Activated T-cell treated with anti-CD3 and anti-CD28 coated beads for 48 hours (primary cell): ENCODE data around the gene SDR39U1.

Source experiments
- DNase-seq: peaks from one replicate; pipeline ENCODE4 v3.0.0-alpha.2; 2020; ENCODE audit warnings: low read depth

Gene SDR39U1

GRCh38 chr14:24409192-24409591 is 33.4 kb downstream of the SDR39U1 start:
- DNase-seq, result no peak

- DNase-seq, result no peak
Observed at GRCh38 chr14:24408764-24409163, 33.8 kb downstream of the SDR39U1 start.

DNA sequence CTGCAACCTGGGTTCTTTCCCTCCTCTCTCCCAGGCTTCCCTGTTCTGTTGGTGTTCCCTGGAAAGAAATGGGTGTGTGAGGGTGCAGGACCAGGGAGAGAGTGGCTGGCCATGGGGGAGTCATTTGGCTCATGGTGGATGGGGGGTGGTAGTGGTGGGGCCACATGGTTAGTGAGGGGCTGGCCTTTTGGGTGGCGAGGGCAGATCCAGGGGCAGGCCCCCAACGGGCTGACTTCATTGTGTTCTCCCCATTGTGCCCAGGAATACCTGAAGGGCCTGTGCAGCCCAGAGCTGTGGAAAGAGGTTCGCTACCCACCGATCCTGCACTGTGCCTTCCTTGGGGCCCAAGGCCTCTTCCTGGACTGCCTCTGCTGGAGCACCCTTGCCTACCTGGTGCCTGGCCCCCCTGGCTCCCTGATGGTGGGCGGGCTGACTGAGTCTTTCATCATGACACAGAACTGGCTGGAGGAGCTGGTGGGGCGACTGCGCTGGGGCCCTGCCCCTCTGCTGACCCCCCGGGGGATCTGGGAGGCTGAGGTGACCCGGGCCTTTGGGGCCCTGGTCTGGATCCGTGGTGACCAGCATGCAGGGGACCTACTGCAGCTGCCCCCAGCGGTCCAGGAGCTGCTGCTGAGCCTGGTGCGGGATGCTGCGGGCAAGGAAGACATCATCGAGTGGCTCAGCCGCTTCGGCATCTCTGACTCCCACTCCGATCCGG is 34.8 kb downstream of the SDR39U1 start:
- no peak for DNase-seq

DNA sequence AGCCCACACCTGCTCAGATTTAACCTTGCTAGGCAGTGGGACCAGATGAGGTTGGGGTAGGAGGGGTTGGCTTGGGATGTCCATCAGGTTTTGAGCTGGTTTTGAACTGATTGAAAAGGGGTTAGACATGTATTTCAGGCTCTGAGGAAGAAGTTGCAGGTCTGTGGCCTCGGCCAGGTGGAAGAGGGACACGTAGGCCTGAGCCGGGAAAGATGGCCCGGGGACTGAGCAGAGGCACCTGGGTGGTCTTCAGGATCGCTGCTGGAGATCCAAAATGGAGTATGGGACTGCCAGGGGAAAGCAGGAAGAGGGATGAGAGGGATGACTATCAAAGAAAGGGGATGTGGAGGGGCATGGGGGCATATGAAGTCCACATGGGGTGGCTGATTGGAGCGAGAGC is 36.2 kb downstream of the SDR39U1 start:
- DNase-seq, result no peak

DNA sequence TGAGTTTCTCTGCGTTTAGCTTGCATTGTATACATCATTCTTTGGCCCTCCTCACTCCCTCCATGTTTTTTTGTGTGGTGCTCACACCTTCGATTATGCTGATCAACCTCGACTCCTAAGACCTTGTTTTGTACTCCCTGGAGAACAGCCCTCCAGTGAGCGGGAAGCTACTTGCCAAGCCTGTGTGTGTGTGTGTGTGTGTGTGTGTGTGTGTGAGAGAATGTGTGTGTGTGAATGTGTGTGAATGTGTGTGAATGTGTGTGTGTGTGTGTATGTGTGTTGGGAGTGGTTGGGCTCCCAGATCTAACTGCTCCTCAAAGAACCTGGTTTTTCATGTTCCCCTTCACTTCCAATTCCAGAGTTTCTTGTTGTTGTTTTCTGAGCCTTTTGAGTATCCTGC is 37.8 kb downstream of the SDR39U1 start:
- no peak for DNase-seq

DNA sequence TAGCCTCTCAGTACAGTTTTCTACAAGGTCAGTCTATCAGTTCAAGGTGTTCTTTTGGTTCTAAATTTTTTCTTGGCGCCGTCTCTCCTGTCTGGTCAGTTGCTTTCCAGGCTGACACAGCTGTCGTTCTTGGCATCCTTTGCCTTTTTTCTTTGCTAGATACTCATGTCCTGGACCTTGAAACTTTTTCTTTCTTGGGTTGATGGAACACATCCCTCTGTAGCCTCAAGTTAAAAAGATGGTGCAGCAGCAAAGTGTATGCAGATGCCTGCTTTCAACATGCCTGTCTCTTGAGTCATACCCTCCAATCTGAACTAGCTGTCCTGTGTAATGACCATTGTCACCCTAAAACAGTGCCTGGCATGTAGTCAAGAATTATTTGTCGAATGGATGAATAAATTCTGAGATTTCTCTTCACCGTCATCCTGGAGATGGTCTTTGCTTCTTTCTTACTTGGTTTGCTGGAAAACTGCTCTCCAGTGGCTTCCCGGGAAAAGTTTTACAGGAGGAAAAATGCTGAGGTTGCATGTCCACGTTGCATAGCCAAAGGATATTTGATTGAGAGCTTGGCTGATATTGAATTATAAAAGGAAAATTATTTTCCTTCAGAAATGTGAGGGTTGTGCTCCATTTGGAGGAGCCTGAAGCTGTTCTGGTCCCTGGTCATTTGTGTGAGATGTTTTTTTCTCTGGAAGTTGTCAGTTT is 39.1 kb downstream of the SDR39U1 start:
- DNase-seq, result no peak

DNA sequence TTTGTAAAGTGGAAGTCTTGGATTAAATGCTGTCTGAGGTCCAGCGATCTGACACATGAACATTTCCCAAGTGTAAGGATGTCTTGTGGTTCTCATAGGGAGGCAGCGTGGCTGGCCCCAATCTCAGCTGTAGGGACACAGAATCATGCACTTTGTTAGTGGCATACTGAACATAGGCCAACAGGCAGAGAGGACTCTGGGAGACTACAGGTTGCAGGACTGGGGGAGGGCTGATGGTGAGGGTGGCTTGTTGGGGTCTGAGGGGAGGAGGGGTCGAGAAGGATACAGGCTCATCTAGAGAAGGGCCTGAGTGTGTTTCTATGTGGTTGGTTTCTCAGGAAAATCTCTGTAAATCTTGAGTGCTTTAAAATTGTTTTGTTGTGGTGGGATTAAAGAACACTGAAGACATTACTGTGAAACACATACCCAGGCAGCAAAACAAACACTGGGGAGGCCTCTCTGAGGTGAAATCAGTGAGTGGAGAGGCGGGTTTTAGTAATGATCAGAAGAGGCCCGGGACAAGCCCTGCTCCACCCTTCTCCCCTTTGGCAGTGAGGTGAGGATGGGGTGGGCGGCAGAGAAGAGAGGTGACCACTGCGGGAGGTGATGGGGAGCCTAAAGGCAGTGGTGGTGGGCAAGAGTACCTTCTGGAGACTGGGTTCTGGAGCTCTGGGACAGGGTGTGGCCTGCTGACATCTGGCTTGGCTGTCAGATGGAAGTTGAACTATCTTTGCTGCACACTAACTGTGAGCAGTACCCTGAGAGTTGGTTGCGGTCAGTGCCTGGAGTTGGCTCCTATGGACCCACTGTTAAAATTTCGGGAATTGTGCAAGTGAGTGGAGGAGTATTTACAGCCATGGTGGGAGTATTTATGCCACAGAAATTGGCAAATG is 40.5 kb downstream of the SDR39U1 start:
- no peak for DNase-seq

- no peak for DNase-seq
Observed at GRCh38 chr14:24399999-24400718, 42.4 kb downstream of the SDR39U1 start.

DNA sequence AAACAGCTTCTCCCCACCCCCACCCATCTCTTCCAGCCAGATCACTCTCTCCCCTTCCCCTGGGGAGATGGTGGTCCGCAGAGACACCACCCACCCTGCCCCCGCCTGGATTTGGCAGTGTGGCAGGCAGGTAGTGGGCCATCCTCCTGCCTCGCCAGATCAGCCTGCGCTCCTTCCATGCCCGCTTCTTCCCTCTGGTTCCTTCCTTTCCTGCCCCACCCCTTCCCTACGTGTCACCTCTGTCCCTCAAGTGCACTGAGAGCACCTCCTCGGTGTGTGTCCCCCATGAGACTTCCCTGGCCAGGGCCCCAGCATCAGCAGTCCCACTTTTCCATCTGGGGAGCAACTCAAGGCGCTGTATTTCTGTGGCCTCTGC is 43.1 kb downstream of the SDR39U1 start:
- DNase-seq, result no peak

DNA sequence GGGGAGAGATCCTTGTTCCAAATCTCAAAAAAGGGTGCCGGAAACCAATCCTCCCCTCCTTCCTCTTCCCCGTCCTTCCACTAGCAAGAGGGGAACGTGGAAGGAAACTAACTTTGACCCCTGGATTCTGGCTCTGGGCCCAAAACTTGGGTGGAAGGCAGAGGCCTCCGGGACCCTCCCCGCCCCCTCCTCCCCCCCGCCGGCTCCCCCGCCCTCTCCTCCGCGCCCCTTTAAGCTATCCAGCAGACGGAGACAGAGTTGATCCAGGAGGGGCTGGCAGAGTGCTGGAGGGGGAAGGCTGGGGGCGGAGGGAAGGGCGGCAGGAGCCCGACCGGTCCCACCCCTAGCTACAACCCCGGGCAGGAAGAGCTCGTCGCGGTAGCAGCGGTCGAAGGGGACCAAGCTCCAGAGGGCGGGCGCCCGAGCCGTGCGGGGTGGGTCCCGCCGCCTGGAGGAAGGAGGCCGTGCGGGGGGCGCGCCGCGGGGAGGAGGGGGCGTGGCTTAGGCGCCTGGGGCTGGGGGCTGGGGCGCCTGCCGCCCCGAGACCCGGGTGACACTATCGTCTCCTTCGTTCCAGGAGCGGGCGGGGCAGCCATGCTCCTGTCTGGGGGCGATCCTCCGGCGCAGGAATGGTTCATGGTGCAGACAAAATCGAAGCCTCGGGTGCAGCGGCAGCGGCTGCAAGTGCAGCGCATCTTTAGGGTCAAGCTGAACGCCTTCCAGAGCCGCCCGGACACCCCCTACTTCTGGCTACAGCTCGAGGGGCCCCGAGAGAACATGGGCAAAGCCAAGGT is 43.7 kb downstream of the SDR39U1 start, which contains the start of gene NYNRIN:
Gene NYNRIN (plus strand): TSS at position 351 of the 794 bp plus-strand sequence. CDS start 244 bp downstream, at position 595.
- DNase-seq, result peak; percentile 12

GRCh38 chr14:24398293-24398652 is 44.3 kb downstream of the SDR39U1 start:
- no peak for DNase-seq

DNA sequence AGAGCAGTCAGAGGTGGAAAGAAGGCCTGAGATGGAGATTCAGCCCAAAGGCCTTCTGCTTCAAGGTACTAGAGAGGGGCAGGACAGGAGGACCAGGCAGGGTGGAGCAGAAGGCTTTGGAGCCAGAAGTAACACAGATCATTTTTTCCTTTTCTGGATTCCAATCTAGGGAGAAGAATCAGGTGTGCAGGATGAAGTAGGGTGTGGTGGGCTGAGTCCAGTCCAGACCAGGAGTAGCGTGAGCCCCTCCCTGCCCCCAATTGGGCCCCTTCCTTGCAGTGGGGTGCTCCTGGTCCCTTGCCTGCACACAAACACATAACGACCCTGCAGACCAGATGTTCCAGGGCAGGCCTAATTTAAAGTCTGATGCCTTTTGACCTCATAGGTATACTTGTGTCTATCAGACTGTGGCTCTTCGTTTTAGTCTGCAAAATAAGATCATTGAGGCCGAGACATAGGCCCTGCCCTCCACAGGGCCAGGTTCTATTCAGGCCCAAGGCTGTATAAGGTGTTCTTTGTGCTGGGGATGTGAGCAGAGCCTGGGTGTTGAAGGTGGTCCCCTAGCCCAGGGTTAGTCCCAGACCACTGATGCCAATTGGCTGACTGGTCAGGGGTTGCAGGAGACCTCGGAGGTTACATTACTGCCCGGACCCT is 44.8 kb downstream of the SDR39U1 start:
- DNase-seq, result no peak

DNA sequence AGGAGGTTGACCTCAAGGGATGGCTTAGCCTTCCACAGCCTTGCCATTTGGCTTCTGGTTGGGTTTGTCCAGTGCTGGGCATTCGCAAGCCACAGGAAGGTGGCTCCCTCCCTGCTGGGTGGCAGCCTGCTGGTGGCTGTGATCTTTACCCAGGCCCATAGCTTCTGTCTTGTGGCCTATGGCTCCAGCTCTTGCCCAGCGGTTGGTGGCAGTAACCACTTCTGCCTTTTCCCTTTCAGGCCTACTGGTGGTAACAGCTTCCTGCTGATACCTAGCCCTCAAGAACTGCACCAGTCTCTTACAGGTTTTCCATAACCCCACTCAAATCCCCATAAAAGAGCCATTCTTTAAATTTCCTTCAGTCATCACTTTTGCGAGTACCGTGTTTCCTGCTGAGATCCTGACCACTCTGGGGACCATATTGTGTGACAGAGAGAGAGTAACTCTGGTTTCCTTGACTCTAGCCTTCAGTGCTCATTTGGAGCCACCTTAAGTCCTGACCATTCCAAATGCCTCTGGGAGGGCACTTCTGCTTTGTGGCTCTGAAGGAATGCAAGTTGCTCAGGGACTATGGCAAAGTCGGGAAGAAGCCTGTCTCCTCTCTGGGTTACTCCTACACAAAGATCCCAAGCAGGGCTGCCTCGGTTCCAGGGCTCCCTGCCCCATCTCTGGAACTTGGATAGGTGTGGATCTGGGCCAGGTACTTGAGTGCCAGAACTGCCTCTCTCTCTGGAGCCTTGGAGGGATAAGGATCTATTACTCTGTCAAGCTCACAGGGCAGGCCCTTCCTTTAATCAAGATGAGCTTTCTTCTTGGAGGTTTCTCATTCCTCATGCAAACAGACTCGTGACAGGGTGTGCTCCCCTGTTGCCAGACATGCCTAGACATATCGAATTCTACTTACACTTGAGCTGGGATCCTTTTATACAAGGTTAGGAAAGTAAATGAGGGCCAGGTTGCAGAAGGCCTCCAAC is 46.7 kb downstream of the SDR39U1 start:
- DNase-seq, result no peak

DNA sequence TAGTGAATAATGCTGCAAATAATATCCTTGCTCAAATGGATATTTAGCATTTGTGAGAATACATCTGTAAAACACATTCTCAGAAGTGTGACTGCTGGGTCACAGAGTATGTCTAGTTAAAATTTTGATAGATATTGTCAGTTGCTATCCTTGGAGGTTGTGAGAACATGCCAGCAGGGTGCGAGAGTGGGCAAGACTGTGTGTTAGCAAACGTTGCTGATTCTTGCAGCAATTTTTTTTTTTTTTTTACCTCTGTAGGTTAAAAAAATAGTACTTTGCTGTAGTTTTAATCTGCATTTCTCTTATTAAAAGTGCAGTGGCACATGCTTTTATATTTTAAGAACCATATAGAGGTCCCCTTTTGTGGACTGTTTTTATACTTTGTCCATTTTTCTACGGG is 48.3 kb downstream of the SDR39U1 start:
- no peak for DNase-seq

GRCh38 chr14:24392325-24393091 is 50.1 kb downstream of the SDR39U1 start:
- DNase-seq, result no peak

DNA sequence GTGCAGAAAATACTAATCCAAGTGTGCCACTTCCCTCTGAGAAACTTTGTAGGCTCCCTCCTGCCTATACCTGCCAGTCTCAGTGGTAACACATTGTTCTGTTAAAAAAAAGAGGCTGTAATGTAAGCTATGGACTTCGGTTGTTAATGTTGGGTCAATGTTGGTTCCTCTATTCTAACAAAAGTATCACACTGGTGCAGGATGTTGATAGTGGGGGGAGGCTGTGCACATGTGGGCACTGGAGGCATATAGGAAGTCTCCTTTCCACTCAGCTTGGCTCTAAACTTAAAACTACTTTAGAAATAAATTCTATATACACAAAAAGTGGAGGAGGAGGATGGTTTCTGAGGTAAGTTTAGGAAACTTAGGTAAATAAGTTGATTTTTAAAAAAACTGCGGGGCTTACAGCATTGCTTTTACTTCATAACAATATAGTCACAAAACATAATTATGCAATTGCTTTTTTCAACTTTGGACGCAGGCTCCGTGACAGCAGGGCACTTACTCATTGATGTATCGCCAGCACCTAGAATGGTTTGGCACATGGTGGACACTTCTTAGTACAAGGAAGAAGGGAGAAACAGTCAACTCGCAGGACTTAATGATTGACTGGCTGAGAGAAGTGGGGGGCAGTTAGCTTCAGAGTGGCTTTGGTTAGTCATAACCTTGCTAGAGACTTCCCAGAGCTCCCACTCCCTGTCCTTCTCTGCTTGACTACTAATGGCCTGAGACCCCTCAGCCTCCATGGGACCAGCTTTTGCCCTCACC is 51.7 kb downstream of the SDR39U1 start:
- DNase-seq, result no peak
